ENCODE measurements around the gene CCDC92.

DNA sequence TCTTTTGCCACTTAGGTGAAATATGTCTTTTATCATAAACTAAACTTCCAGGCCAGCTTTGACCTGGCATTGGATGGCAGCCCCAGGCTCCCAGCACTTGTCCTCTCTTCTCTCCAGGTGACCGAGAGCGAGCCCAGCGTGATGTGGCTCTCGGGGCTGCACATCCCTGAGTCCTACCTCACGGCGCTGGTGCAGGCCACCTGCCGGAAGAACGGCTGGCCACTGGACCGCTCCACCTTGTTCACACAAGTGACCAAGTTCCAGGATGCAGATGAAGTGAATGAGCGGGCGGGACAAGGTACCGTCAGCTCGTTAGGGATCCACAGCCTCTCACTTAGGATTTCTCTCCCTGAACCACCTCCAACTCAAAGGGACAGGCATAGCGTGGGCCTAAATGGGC lies 39.4 kb downstream of the CCDC92 start:
- TF ChIP-seq, protein P1, sequence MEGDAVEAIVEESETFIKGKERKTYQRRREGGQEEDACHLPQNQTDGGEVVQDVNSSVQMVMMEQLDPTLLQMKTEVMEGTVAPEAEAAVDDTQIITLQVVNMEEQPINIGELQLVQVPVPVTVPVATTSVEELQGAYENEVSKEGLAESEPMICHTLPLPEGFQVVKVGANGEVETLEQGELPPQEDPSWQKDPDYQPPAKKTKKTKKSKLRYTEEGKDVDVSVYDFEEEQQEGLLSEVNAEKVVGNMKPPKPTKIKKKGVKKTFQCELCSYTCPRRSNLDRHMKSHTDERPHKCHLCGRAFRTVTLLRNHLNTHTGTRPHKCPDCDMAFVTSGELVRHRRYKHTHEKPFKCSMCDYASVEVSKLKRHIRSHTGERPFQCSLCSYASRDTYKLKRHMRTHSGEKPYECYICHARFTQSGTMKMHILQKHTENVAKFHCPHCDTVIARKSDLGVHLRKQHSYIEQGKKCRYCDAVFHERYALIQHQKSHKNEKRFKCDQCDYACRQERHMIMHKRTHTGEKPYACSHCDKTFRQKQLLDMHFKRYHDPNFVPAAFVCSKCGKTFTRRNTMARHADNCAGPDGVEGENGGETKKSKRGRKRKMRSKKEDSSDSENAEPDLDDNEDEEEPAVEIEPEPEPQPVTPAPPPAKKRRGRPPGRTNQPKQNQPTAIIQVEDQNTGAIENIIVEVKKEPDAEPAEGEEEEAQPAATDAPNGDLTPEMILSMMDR (IDR thresholded peaks at IDR 0.05; ENCODE audit: extremely low read depth in 1 of 2, insufficient read depth in 1 of 2, low read depth in 1 of 2, low read length in 2 of 2), result no peak
- TF ChIP-seq, protein P2, sequence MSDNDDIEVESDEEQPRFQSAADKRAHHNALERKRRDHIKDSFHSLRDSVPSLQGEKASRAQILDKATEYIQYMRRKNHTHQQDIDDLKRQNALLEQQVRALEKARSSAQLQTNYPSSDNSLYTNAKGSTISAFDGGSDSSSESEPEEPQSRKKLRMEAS (IDR thresholded peaks at IDR 0.05; ENCODE audit: insufficient read depth, insufficient read length), result no peak
- TF ChIP-seq POLR2AphosphoS5 (IDR thresholded peaks at IDR 0.05; ENCODE audit: insufficient read depth, low read depth, low read length), result no peak
- TF ChIP-seq EZH2 (IDR thresholded peaks at IDR 0.05; ENCODE audit: borderline replicate concordance, low read depth, low read length, severe bottlenecking), result no peak
- no peak for TF ChIP-seq FOS (IDR thresholded peaks at IDR 0.05; ENCODE audit: borderline replicate concordance, insufficient read depth, low read length)
- TF ChIP-seq POLR2A (IDR thresholded peaks at IDR 0.05; ENCODE audit: low read depth, low read length), result no peak
- TF ChIP-seq JUN (IDR thresholded peaks at IDR 0.05; ENCODE audit: borderline replicate concordance, insufficient read depth, insufficient read length, low read depth), result no peak
- TF ChIP-seq MYC (IDR thresholded peaks at IDR 0.05; ENCODE audit: low read depth, low read length), result no peak
